GM18499 (cell line): ENCODE results near the gene SCYGR3.

Experiments
- ATAC-seq: cut with Tn5 transposase; IDR thresholded peaks from one replicate; pipeline ENCODE4 v1.9.1; 2021; ENCODE audit warnings: moderate number of reproducible peaks; ENCODE audit not compliant: insufficient read depth, unreplicated experiment

SCYGR3 gene

GRCh38 chr2:227614740-227615139 is at the start of gene SCYGR3:
Gene SCYGR3, minus strand, starts transcription at chr2:227614840. Its CDS starts 0 bp downstream, at chr2:227614840.
- no peak for ATAC-seq

- ATAC-seq = no peak
Measured at GRCh38 chr2:227661827-227662226, 47.2 kb upstream of the SCYGR3 start.

- no peak for ATAC-seq
Measured at GRCh38 chr2:227661025-227661649, 46.5 kb upstream of the SCYGR3 start.

GRCh38 chr2:227657199-227657845 is 42.7 kb upstream of the SCYGR3 start:
- ATAC-seq = no peak

- no peak for ATAC-seq
Measured at GRCh38 chr2:227655454-227655853, 40.8 kb upstream of the SCYGR3 start.

- no peak for ATAC-seq
Measured at GRCh38 chr2:227654426-227654825, 39.8 kb upstream of the SCYGR3 start.

- ATAC-seq = no peak
Measured at GRCh38 chr2:227653419-227653818, 38.8 kb upstream of the SCYGR3 start.

GRCh38 chr2:227643990-227644551 is 29.4 kb upstream of the SCYGR3 start:
- no peak for ATAC-seq

- ATAC-seq = no peak
Measured at GRCh38 chr2:227642656-227643055, 28.0 kb upstream of the SCYGR3 start.

- no peak for ATAC-seq
Measured at GRCh38 chr2:227634201-227634600, 19.6 kb upstream of the SCYGR3 start.

GRCh38 chr2:227632827-227633226 is 18.2 kb upstream of the SCYGR3 start:
- no peak for ATAC-seq

- ATAC-seq = no peak
Measured at GRCh38 chr2:227630322-227630721, 15.7 kb upstream of the SCYGR3 start.

GRCh38 chr2:227629435-227629834 is 14.8 kb upstream of the SCYGR3 start:
- ATAC-seq = no peak

GRCh38 chr2:227627769-227628168 is 13.1 kb upstream of the SCYGR3 start:
- ATAC-seq = peak; percentile 87

GRCh38 chr2:227626580-227627151 is 12.0 kb upstream of the SCYGR3 start:
- ATAC-seq = no peak

- ATAC-seq = no peak
Measured at GRCh38 chr2:227625420-227625819, 10.8 kb upstream of the SCYGR3 start.

GRCh38 chr2:227623226-227623625 is 8.6 kb upstream of the SCYGR3 start:
- ATAC-seq = no peak

- no peak for ATAC-seq
Measured at GRCh38 chr2:227617316-227618230, 2.9 kb upstream of the SCYGR3 start, which contains the start of gene SCYGR4. Gene SCYGR4, plus strand, starts transcription at chr2:227617498. Its CDS starts 0 bp downstream, at chr2:227617498.

GRCh38 chr2:227616631-227617030 is 2.0 kb upstream of the SCYGR3 start:
- no peak for ATAC-seq

- ATAC-seq = no peak
Measured at GRCh38 chr2:227615906-227616305, 1.3 kb upstream of the SCYGR3 start.
